Femur (tissue), 1 donor: ENCODE results near the gene BTBD8.

Experiments
- DNase-seq: peaks from one replicate; pipeline ENCODE4 v3.0.0-alpha.2; 2017

The BTBD8 gene

DNA sequence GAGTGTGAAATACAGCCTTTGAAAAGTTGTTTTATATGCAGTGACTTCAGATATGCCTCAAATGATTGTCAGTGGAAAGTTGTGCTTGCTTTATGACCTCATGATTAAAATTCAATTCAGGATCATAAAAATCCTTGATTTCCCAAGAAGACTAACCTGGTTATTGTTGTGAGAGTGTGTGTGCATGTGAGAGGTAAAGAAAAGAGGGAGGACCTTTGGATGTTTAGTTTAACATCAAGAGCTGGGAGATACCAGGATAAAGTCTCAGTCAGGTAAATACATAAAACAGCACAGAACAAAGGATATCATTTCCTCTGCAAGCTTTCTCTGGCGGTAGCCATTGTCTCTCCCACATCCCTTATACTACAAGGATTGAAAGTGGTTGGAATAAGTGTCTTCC, 14.4 kb downstream of the BTBD8 start:
- no peak for DNase-seq

DNA sequence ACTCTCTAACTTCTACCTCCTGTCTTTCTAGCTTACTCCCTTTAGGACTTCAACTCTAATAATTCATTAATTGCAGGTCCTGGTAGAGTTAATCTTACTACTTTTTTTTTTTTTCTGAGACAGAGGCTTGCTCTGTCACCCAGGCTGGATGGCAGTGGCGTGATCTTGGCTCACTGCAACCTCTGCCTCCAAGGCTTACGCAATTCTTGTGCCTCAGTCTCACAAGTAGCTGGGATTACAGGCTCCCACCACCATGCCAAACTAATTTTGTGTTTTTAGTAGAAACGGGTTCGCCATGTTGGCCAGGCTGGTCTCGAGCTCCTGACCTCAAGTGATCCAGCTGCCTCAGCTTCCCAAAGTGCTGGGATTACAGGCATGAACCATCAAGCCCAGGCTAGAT, 15.7 kb downstream of the BTBD8 start:
- DNase-seq = no peak

DNA sequence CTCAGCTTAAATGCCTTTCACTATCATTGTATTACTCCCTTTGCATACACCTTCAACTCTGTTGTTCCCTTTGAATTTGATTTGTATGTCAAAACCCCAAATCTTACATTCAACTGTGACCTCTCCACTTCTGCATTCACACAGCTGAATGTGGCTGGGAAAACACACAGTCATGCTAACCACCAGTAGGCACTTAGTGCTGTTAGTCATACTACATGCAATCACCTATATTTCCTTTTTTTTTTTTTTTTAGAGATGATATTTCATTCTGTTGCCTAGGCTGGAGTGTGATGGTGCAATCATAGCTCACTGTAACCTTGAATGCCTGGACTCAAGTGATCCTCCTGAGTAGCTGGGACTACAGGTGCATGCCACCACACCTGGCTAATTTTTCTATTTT, 16.2 kb downstream of the BTBD8 start:
- DNase-seq = no peak

DNA sequence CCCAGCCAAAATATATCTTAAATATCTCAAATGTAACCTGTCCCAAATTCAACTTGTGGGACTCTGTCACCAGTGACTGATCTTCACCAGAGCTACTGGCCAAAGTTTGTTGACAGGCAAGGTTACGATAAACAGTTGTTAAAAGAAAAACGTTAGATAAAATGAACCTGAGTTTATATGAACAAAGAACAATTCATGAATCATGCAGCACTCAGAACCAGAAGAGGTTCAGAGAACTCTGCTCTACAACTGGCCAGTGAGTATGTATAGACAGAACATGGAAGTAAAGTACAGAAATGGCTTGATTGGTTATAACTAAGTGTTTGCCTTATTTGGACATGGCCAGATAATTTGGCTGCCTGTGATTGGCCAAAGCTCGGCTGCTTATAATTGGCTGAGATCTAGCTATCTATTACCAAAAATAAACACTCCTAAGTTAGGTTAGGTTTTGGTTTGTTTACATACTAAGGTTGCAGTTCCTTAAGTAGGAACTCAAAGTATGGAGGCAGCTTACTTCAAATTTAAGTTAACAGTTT, 25.5 kb downstream of the BTBD8 start:
- DNase-seq = no peak

DNA sequence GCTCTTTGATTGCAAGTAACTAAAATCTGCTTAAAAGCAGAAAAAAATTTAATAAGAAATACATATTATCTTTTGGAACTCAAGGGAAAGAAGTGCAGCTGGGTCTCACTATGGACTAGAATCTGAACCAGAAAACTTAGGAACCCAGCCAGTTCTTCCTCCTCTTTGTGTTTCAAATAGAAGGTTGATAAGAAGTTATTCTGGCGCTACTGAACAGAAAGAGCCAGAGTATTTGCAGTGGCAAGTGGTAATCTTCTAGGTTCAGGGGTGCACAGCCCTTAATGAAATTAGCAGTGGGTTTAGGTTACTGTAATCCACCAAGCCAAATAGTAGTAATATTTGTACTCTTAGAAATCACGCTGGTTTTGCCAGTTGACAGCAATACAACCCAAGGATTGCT, 28.5 kb downstream of the BTBD8 start:
- no peak for DNase-seq

DNA sequence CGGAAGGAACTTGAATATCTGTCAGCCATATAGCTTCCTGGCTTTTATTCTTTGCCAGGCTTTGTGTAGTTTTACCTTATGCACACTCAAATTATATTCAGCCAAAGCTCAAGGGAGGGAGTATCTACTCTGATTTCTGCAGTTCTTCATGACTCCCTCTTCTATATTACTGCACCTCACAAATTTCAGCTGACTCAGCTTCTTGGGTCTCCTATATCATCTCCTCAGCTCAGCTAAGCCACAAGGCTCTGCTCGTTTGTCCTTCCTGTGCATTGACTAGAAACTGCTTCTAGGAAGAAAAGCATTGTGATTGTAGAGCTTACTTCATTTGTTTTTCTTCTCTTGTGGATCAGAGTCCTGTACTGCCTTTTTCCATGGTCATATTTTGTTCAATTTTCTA, 37.4 kb downstream of the BTBD8 start:
- DNase-seq = no peak

DNA sequence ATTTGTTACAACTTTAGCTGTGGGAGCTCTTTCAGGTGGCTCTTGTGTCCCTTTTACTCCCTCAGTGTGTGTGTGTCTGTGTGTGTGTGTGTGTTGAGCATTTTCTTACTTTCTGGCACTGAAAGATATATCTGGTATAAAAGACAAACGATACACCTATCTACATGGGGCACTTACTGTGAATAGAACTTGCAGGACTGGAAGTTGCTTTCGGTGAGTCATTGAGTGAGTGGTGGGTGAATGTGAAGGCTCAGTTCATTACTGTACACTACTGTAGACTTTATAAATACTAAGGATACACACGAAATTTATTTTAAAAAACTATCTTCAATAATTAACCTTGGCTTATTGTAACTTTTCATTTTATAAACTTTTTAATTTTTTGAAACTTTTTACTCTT, 38.7 kb downstream of the BTBD8 start:
- no peak for DNase-seq

DNA sequence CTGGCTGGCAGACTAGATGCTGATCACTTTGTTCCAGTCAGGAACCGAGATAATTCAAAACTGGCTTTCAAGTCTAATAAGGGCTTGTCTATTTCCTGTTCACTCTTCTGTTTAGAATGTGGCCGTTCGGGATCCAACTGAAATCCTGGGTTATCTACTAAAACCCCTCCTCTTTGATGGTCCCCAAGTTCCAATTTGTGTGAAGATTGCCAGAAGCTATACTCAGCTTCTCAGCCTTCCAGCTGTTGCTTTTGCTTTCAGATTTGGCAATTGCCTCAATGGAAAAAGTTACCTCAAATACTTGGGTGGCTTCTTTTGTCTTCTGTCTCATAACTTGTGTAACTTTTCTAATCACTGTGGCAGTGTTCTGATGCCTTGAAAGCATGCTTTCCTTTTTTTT, 43.7 kb downstream of the BTBD8 start:
- no peak for DNase-seq

DNA sequence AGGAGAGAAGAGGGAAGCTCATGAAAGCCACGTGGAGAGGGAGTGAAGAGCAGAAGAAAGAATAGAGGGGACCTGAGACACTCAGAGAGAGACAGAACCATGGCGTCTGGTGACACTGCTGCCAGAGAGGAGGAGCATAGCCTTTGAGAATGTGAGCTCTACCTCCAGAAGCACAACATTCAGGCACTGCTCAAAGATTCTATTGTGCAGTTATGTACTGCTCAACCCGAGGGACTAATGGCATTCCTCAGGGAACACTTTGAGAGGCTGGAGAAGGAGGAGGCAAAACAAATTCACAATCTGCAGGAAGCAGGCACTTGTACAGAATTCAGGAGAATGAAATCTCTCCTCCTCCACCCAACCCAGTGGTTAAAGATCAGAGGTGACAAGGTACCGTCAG, 45.1 kb downstream of the BTBD8 start:
- DNase-seq = no peak

DNA sequence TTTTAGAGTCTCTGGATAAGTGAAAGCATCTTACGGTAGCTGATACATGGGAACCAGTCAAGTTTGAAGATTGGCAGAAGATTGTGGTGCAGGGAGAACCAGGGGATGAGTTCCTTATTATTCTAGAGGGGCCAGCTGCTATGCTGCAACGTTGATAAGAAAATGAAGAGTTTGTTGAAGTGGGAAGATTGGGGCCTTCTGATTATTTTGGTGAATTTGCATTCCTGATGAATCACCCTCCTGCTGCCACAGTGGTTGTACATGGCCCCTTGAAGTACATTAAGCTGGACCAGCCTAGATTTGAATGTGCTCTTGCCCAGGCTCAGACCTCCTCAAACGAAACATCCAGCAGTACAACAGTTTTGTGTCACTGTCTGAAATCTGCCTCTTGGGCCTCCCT, 45.9 kb downstream of the BTBD8 start:
- no peak for DNase-seq

DNA sequence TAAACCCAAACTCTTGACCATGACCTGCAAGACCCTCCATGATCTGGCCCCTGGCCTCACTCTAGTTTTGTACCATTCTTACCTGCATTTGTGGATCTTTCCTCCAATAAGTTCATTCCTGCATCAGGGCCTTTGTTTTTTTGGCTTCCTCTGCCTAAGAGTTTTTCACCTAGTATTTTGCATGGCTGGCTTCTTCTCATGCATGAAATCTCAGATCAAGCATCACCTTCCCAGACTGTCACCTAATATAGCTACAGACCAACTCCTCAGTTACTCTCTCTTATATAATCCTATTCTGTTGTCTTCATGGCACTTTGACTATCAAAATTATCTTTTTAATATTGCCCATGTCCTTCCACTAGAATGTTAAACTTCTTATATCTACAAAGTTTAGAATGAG, 54.2 kb downstream of the BTBD8 start:
- DNase-seq = no peak

DNA sequence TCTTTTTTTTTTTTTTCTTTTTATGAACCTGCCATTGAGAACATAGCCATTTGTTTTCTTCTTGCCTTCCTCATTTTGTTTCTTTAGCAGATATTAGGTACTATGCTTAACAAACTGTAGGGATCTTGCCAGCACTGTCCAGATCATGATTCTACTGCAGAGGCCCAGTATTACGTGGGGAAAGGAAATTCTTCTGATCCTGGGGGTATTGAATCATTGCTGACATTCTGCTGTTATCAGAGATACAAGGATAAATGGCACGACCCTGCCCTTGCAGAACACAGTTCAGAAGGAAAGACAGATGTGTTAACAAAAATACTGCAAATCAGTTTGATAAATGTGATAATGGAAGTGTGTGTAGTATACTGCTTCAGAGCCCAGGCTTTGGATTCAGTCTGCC, 56.2 kb downstream of the BTBD8 start:
- DNase-seq = no peak

DNA sequence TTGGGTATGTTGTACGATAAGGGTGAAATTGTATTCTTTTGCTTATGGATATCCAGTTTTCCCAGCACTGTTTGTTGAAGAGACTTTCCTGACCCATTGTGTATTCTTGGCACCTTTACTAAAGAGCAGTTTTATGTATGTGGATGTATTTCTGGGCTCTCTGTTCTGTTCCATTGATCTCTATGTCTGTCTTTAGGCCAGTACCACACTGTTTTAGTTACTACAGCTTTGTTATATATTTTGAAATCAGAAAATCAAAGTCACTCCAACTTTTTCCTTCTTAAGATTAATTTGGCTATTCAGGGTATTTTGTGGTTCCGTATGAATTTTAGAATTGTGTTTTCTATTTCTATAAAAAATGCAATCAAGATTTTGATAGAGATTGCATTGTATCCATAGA, 74.8 kb downstream of the BTBD8 start:
- DNase-seq = no peak

DNA sequence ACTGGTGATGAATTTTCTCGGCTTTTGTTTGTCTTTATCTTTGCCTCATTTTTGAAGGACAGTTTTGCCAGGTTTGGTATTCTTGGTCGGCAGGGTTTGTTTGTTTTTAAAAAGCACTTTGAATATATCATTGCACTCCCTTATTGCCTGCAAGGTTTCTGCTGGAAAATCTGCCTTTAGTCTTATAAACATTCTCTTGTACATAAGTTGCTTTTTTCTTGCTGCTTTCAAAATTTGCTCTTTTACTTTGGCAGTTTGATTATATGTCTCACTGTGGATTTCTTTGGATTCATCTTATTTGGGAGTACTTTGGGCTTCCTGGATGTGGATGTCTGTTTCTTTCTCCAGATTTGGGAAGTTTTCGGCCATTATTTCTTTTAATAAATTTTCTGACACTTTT, 79.4 kb downstream of the BTBD8 start:
- no peak for DNase-seq

DNA sequence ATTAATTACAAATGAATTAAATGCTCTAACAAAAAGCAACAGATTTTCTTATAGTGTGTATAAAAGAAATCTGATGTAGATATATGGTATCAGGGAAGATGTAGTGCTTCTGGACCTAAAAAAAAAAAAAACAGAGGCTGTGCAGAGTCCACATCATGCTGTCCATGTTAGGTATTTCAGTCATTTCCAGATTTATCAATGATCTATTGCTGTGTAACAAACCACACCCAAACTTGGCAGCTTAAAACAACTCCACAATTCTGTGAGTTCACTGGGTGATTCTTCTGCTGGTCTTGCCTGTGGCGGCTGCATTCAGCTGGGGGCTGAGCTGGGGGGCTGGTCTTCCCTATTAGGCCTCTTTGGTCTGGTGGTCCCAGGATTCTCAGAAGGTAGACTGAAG, 85.2 kb downstream of the BTBD8 start:
- no peak for DNase-seq

DNA sequence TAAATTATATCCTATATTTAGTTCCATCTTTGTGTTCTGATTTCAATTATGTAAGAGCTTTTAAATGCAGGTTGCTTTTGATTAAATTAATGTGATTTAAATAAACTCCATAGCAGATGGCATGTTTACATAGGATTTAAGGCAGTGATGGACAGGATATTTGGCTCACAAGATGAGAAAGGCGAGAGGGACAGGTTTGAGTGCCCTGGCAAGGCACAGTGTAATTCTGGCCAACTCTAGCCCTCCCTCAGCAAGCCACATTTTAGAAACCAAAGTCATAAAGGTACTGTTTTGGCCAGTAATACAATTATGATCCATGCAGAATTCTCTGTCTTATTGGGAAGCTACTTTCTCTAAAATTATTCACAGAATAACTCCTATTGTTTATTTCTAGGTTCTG, 87.0 kb downstream of the BTBD8 start:
- DNase-seq = no peak

DNA sequence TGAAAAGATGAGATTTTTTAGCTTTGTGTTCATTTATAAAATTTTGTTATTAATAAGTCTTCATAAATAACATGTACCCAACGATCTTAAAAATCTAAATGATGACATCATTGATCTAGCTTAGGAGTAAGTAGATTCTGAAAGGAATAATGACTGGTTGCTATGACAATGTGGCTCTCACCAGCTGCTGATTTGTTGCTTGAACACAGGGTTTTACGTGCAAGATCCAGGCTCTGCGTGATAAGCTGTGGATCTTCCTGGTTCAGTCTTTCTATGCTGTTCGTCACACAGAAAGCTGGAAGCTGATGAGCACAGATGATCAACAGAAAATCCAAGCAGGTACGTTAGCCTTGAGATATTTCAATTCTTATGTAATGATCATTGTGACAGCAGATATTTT, 88.5 kb downstream of the BTBD8 start:
- DNase-seq = no peak

DNA sequence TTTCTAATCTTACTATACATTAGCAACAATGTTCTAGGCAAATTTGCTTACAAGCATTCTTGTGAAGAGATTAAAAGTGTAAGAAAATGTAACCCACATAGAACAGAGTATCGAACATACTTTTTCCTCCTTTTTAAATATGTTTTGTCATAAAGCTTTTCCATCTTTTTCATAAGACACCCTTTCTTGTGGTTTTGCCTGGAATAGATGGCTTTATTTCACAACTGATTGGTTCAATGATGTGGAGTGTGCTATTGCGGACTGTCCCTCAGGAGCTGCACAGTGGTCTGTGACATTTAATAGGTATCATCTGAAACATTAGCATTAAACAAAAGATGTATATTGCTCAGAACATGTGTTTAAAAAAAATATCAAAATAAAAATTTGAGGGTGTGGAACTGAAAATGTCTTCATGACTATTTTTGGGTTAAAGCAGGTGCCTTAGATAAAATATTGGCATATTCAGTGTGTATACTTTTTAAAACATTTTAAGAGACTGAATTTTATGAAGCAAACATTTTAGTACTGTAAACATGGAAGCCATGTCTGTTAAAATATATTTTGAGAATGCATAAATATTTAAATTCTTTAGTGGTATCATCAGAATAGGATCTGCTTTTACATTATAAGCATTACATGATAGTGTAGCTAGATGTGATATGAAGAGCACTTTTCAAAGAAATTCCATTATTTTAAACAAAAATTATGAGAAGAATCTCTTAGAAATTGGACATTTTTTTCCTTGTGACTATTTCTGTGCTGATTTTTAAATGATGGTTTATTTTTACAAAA, 89.3 kb downstream of the BTBD8 start:
- DNase-seq = no peak

DNA sequence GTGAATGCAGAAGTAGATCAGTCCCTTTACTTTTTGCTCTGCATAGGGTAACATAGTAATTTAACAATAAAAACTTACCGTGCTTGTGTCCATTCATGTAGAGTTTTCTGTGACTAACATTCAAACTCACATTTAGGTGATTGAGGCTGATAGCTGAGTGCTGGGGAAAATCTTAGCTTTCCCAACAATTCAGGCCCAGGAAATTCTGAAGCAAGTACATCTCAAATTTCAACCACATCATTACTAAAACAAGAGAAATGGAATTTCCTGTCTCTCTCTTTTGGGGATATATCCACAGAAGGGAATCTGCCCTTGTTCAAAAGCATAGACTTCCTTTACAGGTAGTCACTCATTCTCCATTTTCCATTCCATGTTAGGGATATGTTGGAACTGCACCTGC, 104.5 kb downstream of the BTBD8 start:
- no peak for DNase-seq

DNA sequence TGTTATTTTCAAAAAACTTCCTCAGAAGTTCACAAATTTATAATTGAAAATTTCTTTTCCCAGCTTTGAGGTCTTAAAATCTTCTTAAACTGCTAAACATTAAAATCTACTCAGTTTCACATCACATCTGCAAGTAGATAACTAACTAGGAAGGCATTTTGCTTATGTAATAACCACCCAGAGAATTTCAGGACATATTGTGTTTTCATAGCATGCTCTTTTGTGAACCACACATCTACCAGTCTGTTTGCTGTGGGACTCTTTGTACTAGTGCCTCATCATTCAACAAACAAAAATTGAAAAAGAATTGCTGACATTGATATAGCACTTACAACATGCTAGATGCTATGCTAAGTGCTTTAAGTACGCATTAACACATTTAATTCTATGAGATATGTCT, 105.9 kb downstream of the BTBD8 start:
- DNase-seq = no peak

DNA sequence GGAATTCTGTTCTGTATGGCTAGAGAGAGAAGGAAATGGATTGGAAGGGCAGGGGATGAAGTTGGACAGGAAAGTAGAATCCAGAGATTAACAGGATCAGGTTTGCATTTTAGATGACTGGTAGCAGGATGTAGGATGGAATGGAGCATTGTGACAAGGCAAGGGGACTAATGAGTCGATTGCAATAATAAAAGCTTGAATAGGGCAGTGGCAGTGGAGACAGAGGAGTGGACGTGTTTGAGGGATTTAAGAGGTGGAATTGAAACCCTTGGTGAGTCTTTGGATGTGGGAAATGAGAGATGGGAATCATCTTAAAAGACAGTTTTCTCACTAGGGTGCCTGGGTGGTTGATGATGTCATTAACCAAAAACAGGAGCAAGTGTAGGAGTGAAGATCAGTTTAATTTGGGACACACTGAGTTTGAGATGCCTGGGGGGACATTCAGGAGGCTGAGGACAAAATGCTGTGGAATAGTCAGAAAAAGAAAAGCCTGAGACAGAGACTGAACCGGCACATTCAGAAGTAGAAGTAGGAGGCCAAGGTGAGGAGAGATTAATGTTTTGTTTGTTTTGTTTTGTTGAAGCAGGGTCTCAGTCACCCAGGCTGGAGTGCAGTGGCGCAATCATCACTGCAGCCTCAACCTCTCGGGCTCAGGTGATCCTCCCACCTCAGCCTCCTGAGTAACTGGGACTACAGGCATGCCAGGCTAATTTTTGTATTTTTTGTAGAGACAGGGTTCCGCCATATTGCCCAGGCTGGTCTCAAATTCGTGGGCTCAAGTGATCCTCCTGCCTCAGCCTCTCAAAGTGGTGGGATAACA, 108.5 kb downstream of the BTBD8 start:
- no peak for DNase-seq

DNA sequence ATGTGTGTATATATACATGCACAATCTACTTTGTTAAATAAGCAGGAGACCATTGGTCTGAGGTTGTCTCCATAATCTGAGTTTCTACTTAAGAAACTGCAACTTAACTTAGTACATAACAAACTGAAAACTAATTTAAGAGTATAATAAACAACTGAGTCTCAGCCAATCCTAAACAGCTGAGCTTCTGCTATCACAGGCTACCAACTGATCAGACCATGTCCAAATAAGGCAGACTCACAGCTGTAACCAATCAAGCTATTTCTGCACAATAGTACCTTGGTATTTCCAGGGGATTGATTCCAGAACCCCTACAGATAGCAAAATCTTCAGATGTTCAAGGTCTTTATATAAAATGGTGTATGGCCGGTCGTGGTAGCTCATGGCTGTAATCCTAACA, 111.6 kb downstream of the BTBD8 start:
- no peak for DNase-seq

DNA sequence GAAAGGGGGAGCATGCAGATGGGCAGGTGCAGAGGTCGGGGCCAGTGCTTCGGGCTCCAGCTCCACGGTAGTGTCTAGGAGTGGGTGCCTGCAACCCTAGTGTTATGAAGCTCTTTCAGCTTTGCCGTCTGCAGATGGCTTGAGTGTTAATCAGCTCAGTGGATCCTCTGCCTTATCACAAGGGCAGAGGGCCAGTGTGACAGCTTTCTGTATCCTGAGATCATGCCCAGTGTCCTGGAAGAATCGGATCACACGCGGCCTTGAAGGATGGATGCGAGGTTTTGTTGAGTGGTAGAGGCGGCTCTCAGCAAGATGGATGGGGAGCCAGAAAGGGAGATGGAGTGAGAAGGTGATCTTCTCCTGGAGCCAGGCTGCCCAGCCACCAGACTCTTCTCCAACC, 112.1 kb downstream of the BTBD8 start:
- DNase-seq = no peak

DNA sequence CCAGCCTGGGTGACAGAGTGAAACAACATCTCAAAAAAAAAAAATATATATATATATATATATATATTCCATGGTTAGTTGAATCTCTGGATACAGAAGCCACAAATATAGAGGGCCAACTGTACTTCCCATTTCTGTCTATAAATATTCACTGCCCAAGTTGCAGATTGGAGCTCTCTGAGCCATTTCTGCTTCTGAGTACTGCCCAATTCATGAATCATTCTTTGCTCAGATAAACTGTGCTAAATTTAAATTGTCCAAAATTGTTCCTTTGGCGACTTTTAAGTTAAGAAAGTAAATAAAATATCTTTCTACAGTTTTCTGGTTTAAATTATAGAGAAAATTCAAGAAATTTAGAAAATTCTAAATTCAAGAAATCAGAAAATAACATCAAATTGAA, 114.4 kb downstream of the BTBD8 start:
- DNase-seq = no peak
